Gastrocnemius medialis (tissue), 4 donors: ENCODE results near the gene ZNF638.

Source experiments
- POLR2A ChIP-seq, 2 donors: fragments of 450-650 bp; IDR thresholded peaks; one replicate each; pipeline ENCODE4 v1.6.1; 2017; ENCODE audit warnings: antibody characterized with exemption in 2 of 2, mild to moderate bottlenecking in 2 of 2, moderate library complexity in 2 of 2
- TF ChIP-seq, protein P1 (sequence below), 5 experiments: fragments of 450-650 bp in 3 of 5; fragments of 200-600 bp in 2 of 5; sonication (generic) in 2 of 5; IDR thresholded peaks in 4 of 5; conservative IDR thresholded peaks in 1 of 5; 1 replicate in 4 of 5; 2 replicates in 1 of 5; pipeline ENCODE4 v1.5.1; 2016 to 2019; ENCODE audit warnings: antibody characterized with exemption in 5 of 5, mild to moderate bottlenecking in 3 of 5, moderate library complexity in 3 of 5

DNA sequence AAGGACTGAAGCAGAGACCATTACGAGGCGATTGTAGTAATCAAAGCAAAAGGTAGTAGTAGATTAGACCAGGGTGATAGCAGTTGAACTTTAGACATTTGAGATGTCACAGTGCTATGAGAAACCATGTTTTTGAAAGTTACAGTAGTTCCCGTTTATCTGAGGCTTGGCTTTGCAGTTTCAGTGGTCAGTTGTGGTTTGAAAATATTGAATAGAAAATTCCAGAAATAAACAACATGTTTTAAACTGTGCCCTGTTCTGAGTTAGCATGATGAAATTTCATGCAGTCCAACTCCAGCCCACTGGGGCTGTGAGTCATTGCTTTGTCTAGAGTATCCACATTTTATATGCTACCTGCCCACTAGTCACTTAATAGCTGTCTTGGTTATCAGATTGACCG, 47.5 kb downstream of the ZNF638 start:
- TF ChIP-seq, protein P1, sequence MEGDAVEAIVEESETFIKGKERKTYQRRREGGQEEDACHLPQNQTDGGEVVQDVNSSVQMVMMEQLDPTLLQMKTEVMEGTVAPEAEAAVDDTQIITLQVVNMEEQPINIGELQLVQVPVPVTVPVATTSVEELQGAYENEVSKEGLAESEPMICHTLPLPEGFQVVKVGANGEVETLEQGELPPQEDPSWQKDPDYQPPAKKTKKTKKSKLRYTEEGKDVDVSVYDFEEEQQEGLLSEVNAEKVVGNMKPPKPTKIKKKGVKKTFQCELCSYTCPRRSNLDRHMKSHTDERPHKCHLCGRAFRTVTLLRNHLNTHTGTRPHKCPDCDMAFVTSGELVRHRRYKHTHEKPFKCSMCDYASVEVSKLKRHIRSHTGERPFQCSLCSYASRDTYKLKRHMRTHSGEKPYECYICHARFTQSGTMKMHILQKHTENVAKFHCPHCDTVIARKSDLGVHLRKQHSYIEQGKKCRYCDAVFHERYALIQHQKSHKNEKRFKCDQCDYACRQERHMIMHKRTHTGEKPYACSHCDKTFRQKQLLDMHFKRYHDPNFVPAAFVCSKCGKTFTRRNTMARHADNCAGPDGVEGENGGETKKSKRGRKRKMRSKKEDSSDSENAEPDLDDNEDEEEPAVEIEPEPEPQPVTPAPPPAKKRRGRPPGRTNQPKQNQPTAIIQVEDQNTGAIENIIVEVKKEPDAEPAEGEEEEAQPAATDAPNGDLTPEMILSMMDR (IDR thresholded peaks at IDR 0.05 in 4 of 5, conservative IDR thresholded peaks at IDR 0.05 in 1 of 5), result no peak
- TF ChIP-seq POLR2A (IDR thresholded peaks at IDR 0.05), result no peak
